Panc1 (cell line): ENCODE data around the gene CA9.

ENCODE experiments used
- POLR2AphosphoS5 ChIP-seq: IDR thresholded peaks from 2 replicates; pipeline ENCODE4 v1.6.1; 2012; ENCODE audit warnings: mild to moderate bottlenecking, low read depth, low read length, moderate library complexity
- TF ChIP-seq, protein P1 (sequence below): fragments of 450-650 bp; IDR thresholded peaks from 2 replicates; pipeline ENCODE4 v1.5.1; 2017; ENCODE audit warnings: mild to moderate bottlenecking

DNA sequence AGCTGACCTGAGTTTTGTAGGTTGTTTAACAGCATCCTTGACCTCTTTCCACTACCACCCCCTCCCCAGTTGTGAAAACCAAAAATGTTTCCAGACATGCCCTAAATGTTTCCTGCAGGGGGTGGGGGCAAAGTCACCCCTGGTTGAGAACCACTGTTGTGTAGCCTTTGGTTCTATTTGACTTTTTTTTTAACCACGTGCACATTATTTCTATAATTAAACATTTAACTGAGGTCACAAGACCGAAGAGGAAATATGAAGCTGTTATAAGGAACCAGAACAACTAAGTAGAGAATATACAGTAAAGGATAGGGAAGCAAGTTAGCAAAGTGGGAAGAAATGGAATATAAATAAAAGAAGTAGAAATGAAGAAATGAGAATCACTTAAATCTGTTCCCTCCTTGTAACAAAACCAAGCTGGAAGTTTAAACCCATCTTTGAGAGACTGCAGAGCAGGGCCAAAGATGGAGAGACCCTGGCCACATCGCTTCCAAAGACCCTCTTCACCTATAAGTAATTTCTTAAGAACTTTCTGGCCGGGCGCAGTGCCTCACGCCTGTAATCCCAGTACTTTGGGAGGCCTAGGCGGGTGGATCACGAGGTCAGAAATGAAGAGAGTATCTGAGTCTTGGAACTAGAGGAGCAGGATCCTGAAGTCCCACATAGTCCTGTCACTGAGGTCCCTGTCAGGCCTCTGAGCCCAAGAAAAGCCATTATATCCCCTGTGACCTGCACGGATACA lies 37.4 kb upstream of the CA9 start:
- no peak for TF ChIP-seq POLR2AphosphoS5
- TF ChIP-seq, protein P1, sequence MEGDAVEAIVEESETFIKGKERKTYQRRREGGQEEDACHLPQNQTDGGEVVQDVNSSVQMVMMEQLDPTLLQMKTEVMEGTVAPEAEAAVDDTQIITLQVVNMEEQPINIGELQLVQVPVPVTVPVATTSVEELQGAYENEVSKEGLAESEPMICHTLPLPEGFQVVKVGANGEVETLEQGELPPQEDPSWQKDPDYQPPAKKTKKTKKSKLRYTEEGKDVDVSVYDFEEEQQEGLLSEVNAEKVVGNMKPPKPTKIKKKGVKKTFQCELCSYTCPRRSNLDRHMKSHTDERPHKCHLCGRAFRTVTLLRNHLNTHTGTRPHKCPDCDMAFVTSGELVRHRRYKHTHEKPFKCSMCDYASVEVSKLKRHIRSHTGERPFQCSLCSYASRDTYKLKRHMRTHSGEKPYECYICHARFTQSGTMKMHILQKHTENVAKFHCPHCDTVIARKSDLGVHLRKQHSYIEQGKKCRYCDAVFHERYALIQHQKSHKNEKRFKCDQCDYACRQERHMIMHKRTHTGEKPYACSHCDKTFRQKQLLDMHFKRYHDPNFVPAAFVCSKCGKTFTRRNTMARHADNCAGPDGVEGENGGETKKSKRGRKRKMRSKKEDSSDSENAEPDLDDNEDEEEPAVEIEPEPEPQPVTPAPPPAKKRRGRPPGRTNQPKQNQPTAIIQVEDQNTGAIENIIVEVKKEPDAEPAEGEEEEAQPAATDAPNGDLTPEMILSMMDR = no peak
